ENCODE results near the gene ITGA2B.

GRCh38 chr17:44372036-44372435 is 17.4 kb downstream of the ITGA2B start:
- TF ChIP-seq, protein P1, sequence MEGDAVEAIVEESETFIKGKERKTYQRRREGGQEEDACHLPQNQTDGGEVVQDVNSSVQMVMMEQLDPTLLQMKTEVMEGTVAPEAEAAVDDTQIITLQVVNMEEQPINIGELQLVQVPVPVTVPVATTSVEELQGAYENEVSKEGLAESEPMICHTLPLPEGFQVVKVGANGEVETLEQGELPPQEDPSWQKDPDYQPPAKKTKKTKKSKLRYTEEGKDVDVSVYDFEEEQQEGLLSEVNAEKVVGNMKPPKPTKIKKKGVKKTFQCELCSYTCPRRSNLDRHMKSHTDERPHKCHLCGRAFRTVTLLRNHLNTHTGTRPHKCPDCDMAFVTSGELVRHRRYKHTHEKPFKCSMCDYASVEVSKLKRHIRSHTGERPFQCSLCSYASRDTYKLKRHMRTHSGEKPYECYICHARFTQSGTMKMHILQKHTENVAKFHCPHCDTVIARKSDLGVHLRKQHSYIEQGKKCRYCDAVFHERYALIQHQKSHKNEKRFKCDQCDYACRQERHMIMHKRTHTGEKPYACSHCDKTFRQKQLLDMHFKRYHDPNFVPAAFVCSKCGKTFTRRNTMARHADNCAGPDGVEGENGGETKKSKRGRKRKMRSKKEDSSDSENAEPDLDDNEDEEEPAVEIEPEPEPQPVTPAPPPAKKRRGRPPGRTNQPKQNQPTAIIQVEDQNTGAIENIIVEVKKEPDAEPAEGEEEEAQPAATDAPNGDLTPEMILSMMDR (IDR thresholded peaks at IDR 0.05), result no peak
- no peak for TF ChIP-seq POLR2A (IDR thresholded peaks at IDR 0.05)

Data from tibial nerve (tissue), 3 donors.